Activated B cell treated with CpG ODN at 0.5 μM for 24 hours (primary cell): Measurements from ENCODE around the gene MYO16. TPM values are rescaled to one million over a fixed set of nuclear protein-coding genes. Genes with fewer than 3 reads are reported as not detected.

Experiments
- ATAC-seq: fragments of 200-7000 bp; cut with Tn5 transposase; one replicate; pipeline ENCODE4 v1.10.0; 2021; ENCODE audit warnings: low read depth, mild to moderate bottlenecking, moderate library complexity
- CTCF ChIA-PET: fragments of 350-600 bp; sonication (Branson Sonifier 250); formaldehyde crosslinking; loops from one replicate; lab custom pipeline; 2021; ENCODE audit warnings: antibody characterized with exemption; lab: Charles Lee
- POLR2A ChIA-PET: fragments of 350-600 bp; sonication (Branson Sonifier 250); formaldehyde crosslinking; loops from one replicate; lab custom pipeline; 2021; ENCODE audit warnings: antibody characterized with exemption; lab: Charles Lee
- DNase-seq: peaks from one replicate; pipeline ENCODE4 v3.0.0; 2022
- H3K27ac Mint-ChIP-seq: one replicate; pipeline ENCODE4 v1.8.0; 2020; ENCODE audit warnings: mixed read lengths
- H3K27me3 Mint-ChIP-seq: one replicate; pipeline ENCODE4 v1.8.0; 2021; ENCODE audit warnings: mixed read lengths
- H3K36me3 Mint-ChIP-seq: one replicate; pipeline ENCODE4 v1.8.0; 2021; ENCODE audit warnings: low read depth, mixed read lengths
- H3K4me1 Mint-ChIP-seq: one replicate; pipeline ENCODE4 v1.8.0; 2021; ENCODE audit warnings: mixed read lengths
- H3K4me3 Mint-ChIP-seq: one replicate; pipeline ENCODE4 v1.8.0; 2020; ENCODE audit warnings: mild to moderate bottlenecking, mixed read lengths
- H3K9me3 Mint-ChIP-seq: one replicate; pipeline ENCODE4 v1.8.0; 2020; ENCODE audit warnings: mixed read lengths
- intact Hi-C: fragments of 100-400 bp; cut with micrococcal nuclease; formaldehyde crosslinking; loops from one replicate; pipeline ENCODE4 v1.15.1; 2024
- total RNA-seq: library from RNA; stranded (reverse); gene quantifications from 2 replicates; pipeline ENCODE4 v1.2.3, GENCODE V29; 2022
- TF ChIP-seq, protein P1 (sequence below): fragments of 200-600 bp; IDR thresholded peaks from one replicate; pipeline ENCODE4 v1.8.0; 2022; ENCODE audit warnings: antibody characterized with exemption, mild to moderate bottlenecking

Gene MYO16
- total RNA-seq, 1 donor from 2014 or later = not detected

DNA sequence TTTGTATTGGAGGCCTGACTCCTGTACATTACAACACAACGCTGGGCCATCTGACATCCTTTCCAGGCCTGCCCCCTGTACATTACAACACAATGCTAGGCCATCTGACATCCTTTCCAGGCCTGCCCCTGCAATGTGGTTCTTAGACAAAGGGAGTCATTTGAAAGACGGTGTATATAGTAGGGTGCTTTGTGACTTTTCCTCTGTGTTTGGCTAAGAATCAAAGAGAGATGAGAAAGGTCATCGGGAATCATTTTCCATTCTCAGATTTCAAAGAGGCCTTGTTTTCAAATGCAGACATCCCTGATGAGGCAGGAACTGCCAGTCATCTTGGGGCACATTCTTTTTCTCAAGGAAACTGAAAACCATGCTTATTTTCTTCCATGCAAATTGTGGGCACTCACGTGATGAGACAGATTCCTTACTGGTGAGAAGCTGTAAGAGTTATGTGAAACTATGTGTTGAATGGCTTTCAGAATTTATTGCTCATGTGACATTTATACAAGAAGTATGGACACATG lies 551.6 kb downstream of the MYO16 start:
- intact Hi-C loops = loop anchor here (2.0 kb wide), 1 partner anchor 18 kb away; no protein-coding TSS in a partner anchor
- POLR2A ChIA-PET = no interaction called here
- CTCF ChIA-PET = no interaction called here
- Mint-ChIP-seq H3K36me3 (no peaks in the 10 kb centered on the region), H3K27me3 (no peaks in the 10 kb centered on the region), H3K4me3 (no peak overlapping the region), H3K4me1 (no peaks in the 10 kb centered on the region), H3K9me3 (no peaks in the 10 kb centered on the region), H3K27ac (no peak overlapping the region)
- ATAC-seq (no peak), DNase-seq (no peak)
- TF ChIP-seq, protein P1, sequence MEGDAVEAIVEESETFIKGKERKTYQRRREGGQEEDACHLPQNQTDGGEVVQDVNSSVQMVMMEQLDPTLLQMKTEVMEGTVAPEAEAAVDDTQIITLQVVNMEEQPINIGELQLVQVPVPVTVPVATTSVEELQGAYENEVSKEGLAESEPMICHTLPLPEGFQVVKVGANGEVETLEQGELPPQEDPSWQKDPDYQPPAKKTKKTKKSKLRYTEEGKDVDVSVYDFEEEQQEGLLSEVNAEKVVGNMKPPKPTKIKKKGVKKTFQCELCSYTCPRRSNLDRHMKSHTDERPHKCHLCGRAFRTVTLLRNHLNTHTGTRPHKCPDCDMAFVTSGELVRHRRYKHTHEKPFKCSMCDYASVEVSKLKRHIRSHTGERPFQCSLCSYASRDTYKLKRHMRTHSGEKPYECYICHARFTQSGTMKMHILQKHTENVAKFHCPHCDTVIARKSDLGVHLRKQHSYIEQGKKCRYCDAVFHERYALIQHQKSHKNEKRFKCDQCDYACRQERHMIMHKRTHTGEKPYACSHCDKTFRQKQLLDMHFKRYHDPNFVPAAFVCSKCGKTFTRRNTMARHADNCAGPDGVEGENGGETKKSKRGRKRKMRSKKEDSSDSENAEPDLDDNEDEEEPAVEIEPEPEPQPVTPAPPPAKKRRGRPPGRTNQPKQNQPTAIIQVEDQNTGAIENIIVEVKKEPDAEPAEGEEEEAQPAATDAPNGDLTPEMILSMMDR = no peak

DNA sequence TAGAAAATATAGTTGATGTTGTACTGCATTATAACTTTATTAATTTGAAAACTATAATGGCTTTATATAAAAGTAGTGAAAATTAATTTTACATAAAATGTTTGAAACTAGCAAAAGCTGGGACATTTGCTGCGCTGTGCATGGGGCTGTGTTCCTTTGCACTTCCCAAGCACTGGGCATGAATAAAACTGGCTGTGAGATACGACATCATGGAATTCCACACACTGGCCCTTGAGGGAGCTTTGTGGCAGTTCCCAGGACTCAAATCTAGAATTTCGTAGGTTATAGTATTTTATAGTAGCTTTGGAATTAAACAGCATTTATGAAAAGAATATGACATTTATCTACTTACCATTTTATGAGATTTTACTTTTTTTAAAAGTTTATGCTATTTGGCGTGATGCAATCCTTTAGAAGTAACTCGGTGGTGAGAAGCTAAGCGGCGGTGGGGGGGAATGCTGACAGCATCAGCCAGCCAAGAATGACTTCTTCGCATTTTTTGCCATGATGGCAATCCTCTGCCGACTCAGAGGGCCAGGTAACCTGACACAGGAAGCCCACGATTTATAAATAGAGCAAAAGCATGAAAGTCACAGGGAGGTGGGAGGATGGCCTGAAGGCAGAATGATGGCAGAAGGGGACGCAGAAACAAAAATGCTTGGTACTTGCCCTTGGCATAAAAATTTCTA lies 553.5 kb downstream of the MYO16 start:
- Mint-ChIP-seq H3K4me1 (no peaks in the 10 kb centered on the region), H3K9me3 (no peaks in the 10 kb centered on the region), H3K4me3 (no peak overlapping the region), H3K27ac (no peak overlapping the region), H3K27me3 (no peaks in the 10 kb centered on the region), H3K36me3 (no peaks in the 10 kb centered on the region)
- intact Hi-C loops = no loop called here
- DNase-seq = no peak
- no peak for ATAC-seq
- ChIA-PET POLR2A (no interaction called here), CTCF (no interaction called here)
- TF ChIP-seq, protein P1 = no peak

DNA sequence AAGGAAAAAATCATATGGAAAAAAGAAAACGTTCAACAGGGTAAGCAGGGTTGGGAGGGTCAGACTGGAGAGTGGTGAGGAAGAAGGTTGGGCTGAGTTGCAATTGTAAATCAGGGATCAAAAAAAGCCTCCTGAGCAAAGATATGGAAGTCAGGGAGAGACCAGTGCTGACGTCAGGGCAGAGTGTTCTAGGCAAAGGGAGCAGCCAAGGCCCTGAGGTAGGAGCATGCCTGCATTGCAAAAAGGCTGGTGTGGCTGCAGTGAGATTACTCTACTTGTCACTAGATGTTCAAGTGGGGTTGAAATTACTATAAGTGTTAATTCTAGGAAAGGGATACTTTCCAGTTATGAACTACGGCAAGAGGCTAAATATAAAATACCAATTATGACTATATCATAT lies 562.0 kb downstream of the MYO16 start:
- Mint-ChIP-seq H3K9me3 (no peaks in the 10 kb centered on the region), H3K36me3 (no peaks in the 10 kb centered on the region), H3K27me3 (peaks cover 3% of the 10 kb centered on the region), H3K4me3 (no peak overlapping the region), H3K27ac (no peak overlapping the region), H3K4me1 (no peaks in the 10 kb centered on the region)
- TF ChIP-seq, protein P1 = no peak
- intact Hi-C loops = loop anchor here (5.0 kb wide), 1 partner anchor 44 kb away; no protein-coding TSS in a partner anchor
- ChIA-PET POLR2A (no interaction called here), CTCF (no interaction called here)
- no peak for ATAC-seq
- no peak for DNase-seq

DNA sequence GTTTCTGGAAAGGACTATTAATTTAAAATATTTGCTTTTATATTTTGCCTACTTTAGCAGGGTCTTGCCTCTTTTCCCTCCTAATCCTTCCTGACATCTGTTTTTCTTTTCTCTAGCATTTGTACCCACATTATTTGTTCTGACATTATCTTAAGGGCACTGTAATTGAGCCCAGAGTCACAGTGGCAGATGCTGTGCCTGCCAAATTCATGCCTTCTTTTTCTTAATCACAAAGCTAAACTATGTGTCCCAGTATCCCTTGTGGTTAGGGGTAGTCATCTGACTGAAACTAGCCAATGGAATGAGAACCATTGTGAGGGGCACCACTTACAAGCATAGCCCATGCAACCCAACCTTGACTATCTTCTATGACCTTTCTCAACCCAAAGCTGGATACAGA lies 562.9 kb downstream of the MYO16 start:
- TF ChIP-seq, protein P1 = no peak
- no peaks in the 10 kb centered on the region for H3K36me3 Mint-ChIP-seq
- no peaks in the 10 kb centered on the region for H3K4me1 Mint-ChIP-seq
- no peaks in the 10 kb centered on the region for H3K9me3 Mint-ChIP-seq
- ChIA-PET POLR2A (no interaction called here), CTCF (no interaction called here)
- H3K27me3 Mint-ChIP-seq = peaks cover 3% of the 10 kb centered on the region
- intact Hi-C loops = loop anchor here (5.0 kb wide), 1 partner anchor 45 kb away; no protein-coding TSS in a partner anchor
- no peak overlapping the region for H3K27ac Mint-ChIP-seq
- DNase-seq (no peak), ATAC-seq (no peak)
- H3K4me3 Mint-ChIP-seq = no peak overlapping the region

DNA sequence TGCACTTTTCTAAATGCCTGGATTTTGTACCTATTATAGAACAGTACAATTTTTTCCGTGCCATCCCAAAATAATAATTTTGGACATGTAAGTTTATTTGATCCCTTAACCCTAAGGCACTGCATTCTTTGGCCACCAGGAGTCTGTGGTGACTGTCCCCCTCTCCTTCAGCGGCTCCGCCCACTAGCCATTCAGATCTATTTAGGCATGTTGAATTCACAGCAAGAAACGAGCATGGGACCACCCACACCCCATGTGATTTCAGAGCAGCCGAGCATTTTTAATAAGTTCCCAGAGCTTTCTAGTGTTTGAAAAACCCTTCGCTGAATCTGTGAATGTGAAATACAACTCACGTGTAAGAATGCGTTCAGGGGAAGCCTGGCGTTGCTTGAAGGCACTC lies 567.5 kb downstream of the MYO16 start:
- Mint-ChIP-seq H3K27ac (no peak overlapping the region), H3K9me3 (no peaks in the 10 kb centered on the region), H3K4me3 (no peak overlapping the region), H3K27me3 (peaks cover 5% of the 10 kb centered on the region), H3K4me1 (no peaks in the 10 kb centered on the region), H3K36me3 (no peaks in the 10 kb centered on the region)
- ChIA-PET CTCF (no interaction called here), POLR2A (no interaction called here)
- ATAC-seq = no peak
- TF ChIP-seq, protein P1 = no peak
- DNase-seq = no peak
- intact Hi-C loops = no loop called here
